Body of pancreas (tissue), 4 donors: ENCODE measurements around the gene FXYD7.

Source experiments
- POLR2A ChIP-seq, 3 donors: fragments of 450-650 bp; IDR thresholded peaks; one replicate each; pipeline ENCODE4 v1.6.1; 2016; ENCODE audit warnings: antibody characterized with exemption in 3 of 3, mild to moderate bottlenecking in 2 of 3
- TF ChIP-seq, protein P1 (sequence below), 7 experiments: fragments of 450-650 bp in 4 of 7; fragments of 200-600 bp in 3 of 7; sonication (generic) in 3 of 7; IDR thresholded peaks; one replicate each; pipeline ENCODE4 v1.5.1; 2016 to 2019; ENCODE audit warnings: antibody characterized with exemption in 7 of 7

DNA sequence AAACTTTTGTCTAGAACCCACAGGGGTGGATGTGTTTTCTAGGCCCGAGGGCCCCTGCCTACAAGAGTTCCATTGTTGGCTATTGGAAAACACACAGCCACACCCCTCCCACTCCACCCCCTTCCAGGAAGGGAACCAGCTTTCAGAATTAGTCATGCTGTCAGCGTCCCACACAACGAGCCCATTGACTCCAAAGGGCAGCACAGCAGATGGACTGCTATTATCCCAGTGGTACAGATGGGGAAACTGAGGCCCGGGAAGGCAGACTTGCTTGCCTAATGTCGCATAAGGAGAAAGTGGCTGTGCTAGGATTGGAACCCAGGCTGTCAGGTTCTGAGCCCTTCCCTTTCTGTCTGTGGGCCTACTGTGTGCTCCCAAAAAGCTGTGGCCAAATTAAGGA, 35.5 kb upstream of the FXYD7 start:
- TF ChIP-seq, protein P1, sequence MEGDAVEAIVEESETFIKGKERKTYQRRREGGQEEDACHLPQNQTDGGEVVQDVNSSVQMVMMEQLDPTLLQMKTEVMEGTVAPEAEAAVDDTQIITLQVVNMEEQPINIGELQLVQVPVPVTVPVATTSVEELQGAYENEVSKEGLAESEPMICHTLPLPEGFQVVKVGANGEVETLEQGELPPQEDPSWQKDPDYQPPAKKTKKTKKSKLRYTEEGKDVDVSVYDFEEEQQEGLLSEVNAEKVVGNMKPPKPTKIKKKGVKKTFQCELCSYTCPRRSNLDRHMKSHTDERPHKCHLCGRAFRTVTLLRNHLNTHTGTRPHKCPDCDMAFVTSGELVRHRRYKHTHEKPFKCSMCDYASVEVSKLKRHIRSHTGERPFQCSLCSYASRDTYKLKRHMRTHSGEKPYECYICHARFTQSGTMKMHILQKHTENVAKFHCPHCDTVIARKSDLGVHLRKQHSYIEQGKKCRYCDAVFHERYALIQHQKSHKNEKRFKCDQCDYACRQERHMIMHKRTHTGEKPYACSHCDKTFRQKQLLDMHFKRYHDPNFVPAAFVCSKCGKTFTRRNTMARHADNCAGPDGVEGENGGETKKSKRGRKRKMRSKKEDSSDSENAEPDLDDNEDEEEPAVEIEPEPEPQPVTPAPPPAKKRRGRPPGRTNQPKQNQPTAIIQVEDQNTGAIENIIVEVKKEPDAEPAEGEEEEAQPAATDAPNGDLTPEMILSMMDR (IDR thresholded peaks at IDR 0.05): no peak
- no peak for TF ChIP-seq POLR2A (IDR thresholded peaks at IDR 0.05)
